Amniotic epithelial cell (primary cell): ENCODE measurements around the gene ZFP37.
"Not testable (repeated sequence)": the region's sequence is repeated elsewhere in the genome, so short reads cannot be mapped to it uniquely, and the experiment has no call there.

ENCODE experiments used
- DNase-seq: peaks from one replicate; pipeline ENCODE4 v3.0.0-alpha.2; 2010; ENCODE audit warnings: low read depth

ZFP37 gene

DNA sequence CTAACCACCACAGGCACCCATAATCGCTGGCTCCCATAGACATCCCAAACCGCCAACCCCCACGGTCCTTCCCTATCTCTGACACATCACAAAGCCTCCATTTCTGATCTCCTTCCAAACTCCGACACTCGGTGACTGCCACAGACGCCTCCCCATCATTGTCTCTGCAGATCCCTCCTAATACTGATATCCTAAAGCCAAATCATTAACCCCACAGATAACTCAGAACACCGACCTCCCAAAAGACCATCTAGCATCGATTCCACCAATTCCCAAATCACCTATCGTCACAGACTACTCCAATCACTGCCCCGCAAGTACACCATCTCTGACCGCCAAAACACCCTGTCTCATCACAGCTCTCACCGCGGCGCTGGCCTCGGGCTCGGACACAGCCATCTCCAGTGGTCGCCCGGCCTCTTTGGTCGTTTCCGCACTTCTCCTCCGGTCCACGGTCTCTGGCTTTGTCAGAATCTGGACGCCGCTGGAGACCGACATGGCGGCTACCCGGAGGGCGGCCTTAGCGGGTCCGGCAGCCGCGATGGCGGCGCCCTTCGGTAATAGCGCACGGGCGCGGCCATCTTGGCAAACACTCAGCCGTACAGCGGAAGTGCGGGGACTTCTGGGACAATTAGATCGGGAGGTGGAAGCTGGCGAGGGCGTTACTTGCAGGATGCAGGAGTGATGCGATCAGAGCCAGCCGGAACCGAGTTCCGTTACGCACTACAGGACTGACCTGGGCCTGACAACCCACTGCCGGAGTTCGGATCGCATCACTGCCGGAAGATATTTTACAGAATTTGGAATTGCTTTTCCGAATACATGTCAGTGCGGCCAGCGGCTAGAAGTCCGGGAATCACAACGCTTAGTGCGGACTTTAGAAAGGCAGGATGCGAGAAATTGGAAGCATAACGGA, at the start of gene ZFP37:
ZFP37 (minus strand) TSS at position 534 of the 916 bp plus-strand sequence; CDS start at position 498, 36 bp downstream.
- DNase-seq = peak; percentile 93

DNA sequence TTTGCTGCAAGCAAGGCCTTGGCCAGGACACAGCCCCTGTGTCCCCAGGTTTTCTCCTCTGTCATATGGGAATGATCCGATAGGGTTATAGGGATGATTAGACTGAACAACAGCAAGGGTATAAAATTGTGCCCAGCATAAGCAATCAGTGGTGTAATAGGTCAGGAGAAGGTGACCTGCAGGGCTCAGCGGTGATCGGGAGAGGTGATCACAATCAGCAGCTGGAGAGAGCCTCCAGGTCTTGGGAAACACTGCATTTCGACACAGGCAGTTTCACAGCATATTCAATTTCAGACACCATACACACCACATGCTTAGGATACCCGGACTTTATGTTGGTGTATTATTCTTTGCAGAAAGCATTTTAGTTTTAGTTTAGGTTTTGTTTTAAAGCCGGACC, 48.8 kb upstream of the ZFP37 start:
- not testable (repeated sequence) for DNase-seq

DNA sequence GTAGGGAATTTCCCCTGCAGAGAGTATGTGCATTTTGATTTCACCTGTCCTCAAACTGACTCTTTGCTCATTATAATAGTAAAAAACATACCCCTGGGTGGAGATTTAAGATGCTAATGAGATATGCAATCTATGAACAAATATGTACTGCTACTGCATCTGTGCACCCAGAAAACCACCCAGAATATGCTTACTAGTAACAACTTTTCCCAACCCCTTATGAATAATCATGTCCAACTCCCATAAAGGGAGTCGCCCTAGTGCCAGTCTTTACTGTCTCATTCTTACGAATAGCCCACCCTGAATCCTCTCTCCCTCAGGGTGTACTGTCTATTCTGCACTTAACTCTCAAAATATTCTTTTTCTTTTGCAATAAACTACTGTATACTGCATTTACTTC, 39.0 kb upstream of the ZFP37 start:
- DNase-seq = no peak

DNA sequence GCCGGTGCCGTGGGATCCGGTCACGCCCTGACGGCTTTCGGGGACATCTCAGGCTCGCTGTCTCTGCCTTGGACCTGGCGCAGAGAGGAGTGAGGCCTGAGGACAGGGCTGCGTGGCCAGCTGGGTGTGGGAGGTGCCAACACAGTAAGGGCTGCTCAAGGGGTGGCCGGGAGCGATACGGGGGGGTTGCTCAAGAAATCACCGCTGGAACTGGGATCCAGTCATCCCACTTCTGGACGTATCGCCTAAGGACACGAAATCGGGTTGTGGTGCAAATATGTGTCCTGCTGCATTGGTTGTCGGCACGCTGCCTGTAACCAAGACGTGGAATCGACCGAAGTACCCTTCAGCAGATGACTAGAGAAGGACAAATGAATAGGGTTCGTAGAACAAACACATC, 33.4 kb upstream of the ZFP37 start:
- not testable (repeated sequence) for DNase-seq

DNA sequence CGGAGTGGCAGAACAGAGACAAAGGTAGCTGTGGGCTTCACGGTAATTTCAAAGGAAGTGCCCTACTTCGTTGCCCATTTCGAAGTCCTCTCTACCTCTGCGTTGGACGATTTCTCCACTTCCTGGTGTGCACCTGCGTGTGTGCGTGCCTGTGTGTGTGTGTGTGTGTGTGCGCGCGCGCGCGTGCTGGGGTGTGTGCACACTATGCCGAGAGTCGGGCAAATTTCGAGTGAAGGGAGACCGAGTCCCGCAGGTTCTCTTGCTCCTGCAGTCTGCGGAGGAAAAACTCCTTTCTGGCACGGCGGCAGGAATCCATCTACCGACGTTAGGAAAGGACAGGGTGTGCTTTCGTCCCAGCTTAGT, 32.6 kb upstream of the ZFP37 start:
- not testable (repeated sequence) for DNase-seq

DNA sequence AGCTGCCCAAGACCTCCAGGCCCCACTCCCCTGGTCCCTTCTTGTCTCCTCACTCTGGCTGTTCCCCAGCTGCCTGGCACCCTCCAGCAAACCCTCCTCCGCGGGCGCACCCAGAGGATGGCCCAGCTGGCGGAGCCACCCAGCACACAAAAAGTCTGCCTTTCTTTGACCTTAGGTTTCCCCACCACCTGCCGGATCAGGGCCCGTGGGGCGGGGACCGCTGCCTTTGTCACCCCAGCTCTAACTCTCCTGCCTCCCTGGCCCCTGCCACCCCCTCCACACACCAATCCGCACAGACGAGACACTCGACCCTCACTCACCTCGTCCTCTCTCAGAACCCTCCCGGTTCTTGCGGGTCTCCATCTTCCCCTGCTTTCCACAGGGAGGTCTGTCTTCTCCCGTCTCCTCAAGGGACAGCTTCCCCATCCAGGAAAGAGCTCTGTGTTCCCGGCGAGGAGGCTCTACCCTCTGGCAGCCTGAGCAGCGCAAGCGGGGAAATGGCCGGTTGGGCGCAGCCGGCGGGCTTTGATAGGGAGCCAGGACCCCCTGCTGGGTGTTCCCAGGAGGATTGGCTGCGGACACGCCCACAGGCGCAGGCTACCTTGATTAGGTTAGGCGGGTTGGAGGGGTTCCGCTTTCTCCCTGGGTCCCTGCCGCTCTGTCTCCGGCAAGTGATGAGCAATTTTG, 32.1 kb upstream of the ZFP37 start:
- not testable (repeated sequence) for DNase-seq

DNA sequence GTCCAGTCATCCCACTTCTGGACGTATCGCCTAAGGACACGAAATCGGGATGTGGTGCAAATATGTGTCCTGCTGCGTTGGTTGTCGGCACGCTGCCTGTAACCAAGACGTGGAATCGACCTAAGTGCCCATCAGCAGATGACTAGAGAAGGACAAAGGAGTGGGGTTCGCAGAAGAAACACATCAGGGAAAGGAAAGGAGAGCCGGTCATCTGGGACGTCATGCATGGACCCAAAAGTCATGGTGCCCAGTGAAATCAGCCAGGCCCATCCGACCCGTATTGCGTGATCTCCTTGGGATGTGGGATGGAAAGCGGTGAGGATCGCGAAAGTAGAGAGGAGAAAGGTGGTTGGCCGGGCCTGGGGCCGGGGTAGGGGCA, 6.4 kb upstream of the ZFP37 start:
- not testable (repeated sequence) for DNase-seq

DNA sequence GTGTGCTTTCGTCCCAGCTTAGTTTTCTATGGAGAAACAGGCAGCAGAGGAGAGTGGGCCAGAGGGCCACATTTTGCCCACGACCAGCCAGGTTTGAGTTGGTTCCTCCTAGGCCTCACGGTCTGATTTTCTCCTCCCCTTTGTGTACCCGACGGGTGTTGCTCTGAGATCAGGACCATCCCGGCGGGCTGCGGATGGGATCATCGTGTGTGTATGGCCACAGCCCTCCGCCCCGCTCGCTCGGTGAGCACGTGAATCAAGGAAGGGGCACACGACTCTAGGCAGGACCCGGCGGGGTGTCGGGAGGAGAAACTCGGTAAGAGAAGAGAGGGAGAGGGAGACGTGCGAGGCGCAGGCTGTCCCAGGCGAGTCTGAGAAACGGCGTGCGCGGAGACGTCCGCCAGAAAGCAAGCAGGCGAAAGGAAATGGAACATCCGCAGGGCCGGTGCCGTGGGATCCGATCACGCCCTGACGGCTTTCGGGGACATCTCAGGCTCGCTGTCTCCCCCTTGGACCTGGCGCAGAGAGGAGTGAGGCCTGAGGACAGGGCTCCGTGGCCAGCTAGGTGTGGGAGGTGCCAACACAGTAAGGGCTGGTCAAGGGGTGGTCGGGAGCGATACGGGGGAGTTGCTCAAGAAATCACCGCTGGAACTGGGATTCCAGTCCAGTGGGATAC, 5.9 kb upstream of the ZFP37 start:
- not testable (repeated sequence) for DNase-seq

DNA sequence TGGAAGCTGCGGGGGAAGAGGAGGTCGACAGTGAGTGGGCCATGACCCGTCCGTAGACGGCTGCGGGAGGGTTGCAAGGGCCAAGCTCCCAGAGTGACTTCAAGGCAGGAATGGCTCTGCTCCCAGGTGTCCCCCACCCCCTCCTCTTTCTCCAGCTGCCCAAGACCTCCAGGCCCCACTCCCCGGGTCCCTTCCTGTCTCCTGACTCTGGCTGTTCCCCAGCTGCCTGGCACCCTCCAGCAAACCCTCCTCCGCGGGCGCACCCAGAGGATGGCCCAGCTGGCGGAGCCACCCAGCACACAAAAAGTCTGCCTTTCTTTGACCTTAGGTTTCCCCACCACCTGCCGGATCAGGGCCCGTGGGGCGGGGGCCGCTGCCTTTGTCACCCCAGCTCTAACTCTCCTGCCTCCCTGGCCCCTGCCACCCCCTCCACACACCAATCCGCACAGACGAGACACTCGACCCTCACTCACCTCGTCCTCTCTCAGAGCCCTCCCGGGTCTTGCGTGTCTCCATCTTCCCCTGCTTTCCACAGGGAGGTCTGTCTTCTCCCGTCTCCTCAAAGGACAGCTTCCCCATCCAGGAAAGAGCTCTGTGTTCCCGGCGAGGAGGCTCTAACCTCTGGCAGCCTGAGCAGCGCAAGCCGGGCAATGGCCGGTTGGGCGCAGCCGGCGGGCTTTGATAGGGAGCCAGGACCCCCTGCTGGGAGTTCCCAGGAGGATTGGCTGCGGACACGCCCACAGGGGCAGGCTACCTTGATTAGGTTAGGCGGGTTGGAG, 4.7 kb upstream of the ZFP37 start:
- not testable (repeated sequence) for DNase-seq

DNA sequence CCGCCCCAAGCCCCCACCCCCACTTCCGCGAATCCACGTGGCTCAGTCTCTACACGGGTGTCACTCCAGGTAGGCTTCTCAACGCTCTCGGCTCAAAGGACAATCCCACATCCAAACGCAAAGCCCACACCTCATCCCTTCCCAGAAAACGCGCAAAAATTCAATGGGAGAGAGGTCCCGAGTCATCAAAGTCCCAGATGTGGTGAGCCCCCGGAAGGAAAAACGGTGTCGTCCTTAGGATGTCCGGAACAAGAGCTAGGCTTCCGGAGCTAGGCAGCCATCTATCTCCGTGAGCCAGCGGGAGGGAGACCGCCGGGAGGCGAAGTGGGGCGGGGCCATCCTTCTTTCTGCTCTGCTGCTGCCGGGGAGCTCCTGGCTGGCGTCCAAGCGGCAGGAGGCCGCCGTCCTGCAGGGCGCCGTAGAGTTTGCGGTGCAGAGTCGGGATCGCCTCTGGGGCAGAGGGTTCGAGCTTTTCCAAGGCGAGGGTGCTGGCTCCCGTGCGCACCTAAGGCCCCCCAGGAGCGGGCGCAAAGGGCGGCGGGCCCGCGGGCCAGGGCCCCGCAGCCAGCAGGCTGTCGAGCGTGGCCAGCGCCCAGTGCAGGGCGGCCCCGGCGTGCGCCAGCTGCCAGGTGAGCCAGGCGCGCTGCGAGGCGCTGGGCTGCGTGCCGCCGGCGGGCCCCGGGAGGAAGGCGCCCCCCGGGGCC, 3.2 kb upstream of the ZFP37 start:
- DNase-seq = not testable (repeated sequence)

DNA sequence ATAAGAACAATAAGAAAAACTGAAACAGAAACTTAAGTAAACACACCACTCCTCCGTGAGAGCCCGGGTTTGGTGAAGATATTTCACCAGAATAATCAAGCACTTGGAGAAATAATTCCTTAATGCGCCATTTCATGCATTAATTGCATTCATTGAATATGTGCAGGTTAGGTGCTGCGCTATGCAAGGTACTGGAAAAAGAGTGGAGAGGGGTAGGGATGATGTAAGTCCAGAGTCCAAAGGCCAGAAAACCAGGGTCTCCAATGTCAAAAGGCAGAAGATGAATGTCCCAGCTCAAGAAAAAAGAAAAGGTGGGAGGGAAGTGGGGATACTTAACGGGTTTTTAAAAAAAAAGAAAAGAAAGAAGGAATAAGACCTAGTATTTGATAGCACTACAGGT, 669 bp upstream of the ZFP37 start:
- DNase-seq = no peak

DNA sequence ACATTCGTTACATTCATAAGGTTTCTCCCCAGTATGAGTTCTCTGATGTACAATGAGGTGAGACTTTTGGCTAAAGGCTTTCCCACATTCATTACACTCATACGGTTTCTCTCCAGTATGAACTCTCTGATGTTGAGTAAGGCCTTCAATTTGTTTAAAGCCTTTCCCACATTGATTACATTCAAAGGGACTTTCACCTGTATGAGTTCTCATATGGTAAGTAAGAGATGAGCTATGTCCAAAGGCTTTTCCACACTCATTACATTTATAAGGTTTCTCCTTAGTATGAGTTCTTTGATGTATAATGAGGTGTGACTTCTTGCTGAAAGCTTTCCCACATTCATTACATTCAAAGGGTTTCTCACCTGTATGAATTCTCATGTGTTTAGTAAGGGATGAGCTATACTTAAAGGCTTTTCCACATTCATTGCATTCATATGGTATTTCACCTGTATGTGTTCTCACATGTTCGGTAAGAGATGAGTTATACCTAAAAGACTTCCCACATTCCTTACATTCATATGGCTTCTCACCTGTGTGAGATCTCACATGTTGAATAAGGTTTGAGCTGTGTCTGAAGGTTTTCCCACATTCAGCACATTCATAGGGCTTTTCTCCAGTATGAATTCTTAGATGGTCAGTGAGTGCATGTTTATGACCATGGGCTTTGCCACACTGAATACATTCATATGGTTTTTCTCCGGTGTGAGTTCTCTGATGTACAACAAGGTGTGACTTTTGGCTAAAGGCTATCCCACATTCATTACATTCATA, 13.5 kb downstream of the ZFP37 start:
- DNase-seq = peak; percentile 20

DNA sequence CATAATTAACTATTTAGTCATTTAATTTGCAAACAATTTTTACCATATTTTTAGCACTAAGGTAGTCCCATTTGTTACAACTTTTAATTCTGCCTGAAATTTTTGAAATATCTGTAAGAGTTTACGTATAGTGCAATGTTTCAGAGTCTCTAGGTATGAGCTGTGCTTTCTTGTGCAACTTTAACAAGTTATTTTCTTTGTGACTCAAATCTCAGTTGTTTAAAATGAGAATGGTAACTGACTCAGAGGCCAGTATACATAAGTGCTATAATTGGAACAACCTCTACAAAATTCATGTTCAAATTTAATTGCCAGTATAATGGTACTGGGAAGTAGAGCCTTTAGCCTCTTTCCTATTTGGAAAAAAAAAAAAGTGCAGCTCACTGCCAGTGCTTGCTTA, 30.3 kb downstream of the ZFP37 start:
- no peak for DNase-seq

DNA sequence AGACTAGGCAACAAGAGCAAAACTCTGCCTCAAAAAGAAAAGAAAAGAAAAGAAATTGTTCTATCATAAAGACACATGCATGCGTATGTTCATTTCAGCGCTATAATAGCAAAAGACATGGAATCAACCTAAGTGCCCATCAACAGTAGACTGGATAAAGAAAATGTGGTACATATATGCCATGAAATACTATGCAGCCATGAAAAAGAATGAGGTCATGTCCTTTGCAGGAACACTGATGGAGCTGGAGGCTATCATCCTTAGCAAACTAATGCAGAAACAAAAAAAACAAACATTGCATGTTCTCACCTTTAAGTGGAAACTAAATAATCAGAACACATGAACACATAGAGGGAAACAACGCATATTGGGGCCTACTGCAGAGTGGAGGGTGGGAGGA, 38.3 kb downstream of the ZFP37 start:
- no peak for DNase-seq

DNA sequence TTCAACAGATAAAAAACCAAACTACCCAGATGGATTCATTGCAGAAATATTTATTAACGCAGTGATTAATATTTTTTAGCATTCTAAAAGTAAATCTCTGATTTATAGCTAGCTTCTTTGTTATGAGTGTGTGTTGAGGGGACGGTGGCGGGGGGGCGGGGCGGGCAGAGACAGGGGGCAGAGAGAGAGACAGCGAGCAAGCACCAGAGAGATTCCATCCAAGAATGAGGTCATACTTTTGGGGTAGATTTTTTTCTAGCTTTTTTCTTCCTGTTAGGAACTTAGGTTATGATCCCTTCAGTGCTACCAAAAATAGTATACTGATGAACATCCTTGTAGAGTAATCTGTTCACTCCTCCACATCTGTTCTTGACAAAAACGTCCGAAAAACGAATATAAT, 44.0 kb downstream of the ZFP37 start:
- DNase-seq = peak; percentile 1

DNA sequence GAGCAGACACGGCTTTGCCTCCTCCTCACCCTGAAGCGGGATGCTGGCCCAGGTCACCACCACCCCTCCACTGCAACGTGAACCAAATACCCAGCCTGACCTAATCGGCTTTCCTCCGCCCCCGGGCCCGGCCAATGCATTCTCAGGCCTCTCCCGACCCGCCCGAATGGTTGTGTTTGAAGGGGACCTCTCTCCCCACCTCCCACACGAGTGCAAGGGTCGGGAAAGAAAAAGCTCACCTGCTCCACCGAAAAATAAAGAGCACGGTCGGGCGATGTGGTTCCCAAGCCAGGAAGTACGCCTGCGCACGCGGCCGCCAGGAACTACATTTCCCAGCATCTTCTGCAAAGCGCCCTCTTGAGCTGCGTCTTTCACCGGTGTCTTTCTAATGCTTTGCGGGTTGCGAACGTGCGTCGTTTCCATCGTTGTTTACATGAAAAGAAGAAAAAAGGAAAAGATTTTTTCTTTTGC, 44.6 kb downstream of the ZFP37 start, which contains the start of gene ZNF883:
ZNF883 (minus strand) TSS at position 282 of the 471 bp plus-strand sequence.
- peak; percentile 72 for DNase-seq

DNA sequence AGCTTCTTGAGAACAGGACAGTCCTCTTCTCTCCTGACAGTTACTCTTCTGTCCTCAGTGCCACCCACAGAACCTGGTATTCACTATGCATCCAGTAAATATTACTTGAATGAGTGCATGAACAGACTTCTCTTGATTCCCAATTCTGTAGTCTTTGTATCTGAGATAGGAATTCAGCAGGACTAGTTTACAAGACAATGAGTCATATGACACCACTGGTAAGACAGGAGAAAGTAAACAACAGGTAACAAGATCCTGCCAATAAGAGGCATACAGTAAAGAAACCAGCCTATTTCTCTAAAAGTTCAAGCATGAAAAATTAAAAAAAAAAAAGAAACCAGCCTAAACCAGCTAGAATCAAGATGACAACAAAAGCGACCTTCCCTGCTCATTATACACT, 50.7 kb downstream of the ZFP37 start:
- no peak for DNase-seq

DNA sequence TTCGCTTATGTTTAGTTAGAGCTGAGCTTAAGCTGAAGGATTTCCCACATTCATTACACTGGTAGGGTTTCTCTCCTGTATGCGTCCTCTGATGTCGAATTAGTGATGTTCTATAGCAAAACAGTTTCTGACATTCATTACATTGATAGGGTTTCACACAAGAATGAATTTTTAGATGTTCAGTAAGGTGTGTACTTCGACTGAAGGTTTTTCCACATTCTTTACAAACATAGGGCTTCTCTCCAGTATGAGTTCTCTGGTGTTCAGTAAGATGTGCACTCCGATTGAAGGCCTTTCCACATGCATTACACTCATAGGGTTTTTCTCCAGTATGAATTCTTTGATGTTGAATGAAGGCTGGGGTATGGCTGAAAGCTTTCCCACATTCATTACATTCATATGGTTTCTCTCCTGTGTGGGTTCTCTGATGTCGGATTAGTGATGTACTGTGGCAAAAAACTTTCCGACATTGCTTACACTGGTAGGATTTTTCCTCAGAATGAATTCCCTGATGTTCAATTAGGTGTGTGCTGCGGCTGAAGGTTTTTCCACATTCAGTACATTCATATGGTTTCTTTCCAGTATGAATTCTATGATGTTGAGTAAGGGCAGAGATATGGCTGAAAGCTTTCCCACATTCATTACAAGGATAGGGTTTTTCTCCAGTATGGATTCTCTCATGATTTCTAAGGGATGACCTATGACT, 59.1 kb downstream of the ZFP37 start:
- peak; percentile 1 for DNase-seq
